H7 (cell line): ENCODE data around the gene TDRD3. TPM values are rescaled to one million over a fixed set of nuclear protein-coding genes. Genes with fewer than 3 reads are reported as not detected.

Experiments used
- DNase-seq: peaks from one replicate; pipeline ENCODE4 v3.0.0; 2012
- H3K27me3 ChIP-seq: 2 replicates; pipeline ENCODE4 v1.6.0; 2011; ENCODE audit warnings: mild to moderate bottlenecking, low read length; ENCODE audit not compliant: control insufficient read depth, insufficient read depth
- H3K36me3 ChIP-seq: replicated peaks from 2 replicates; pipeline ENCODE4 v1.5.1; 2011; ENCODE audit warnings: low read length; ENCODE audit not compliant: control insufficient read depth, insufficient read depth
- H3K4me3 ChIP-seq: 2 replicates; pipeline ENCODE4 v1.5.1; 2011; ENCODE audit warnings: low read depth, mild to moderate bottlenecking, control low read depth, low read length, moderate library complexity; ENCODE audit not compliant: insufficient read depth
- total RNA-seq: library from RNA; depleted of rRNA; stranded (reverse); fragments of >200 nt; shearing (Covaris generic); gene quantifications from 2 replicates; pipeline ENCODE4 v1.2.3, GENCODE V29; 2014

TDRD3 gene
- total RNA-seq, 1 experiment from 2014 or later, result 12.2 TPM

DNA sequence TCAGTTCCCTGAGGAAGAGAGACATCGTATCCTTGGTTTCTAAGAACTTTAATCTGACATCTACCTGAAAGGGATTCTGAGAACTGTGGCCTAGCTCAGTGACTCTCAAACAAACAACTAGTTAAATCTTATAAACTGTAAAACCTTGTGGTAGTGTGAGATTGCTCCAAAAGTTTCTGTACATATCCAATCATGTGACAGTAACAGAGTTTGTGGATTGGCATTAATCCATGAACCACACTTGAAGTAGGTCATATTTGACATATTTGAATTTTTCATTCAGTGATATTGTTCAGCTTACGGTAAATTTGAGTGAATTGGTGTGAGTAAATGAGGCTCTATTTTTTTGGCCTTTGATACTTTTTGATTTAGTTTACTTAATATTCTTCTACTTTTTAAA is 15.0 kb downstream of the TDRD3 start:
- no peaks in the 10 kb centered on the region for H3K36me3 ChIP-seq
- no peak overlapping the region for H3K4me3 ChIP-seq
- H3K27me3 ChIP-seq, result no peaks in the 10 kb centered on the region
- DNase-seq, result no peak

DNA sequence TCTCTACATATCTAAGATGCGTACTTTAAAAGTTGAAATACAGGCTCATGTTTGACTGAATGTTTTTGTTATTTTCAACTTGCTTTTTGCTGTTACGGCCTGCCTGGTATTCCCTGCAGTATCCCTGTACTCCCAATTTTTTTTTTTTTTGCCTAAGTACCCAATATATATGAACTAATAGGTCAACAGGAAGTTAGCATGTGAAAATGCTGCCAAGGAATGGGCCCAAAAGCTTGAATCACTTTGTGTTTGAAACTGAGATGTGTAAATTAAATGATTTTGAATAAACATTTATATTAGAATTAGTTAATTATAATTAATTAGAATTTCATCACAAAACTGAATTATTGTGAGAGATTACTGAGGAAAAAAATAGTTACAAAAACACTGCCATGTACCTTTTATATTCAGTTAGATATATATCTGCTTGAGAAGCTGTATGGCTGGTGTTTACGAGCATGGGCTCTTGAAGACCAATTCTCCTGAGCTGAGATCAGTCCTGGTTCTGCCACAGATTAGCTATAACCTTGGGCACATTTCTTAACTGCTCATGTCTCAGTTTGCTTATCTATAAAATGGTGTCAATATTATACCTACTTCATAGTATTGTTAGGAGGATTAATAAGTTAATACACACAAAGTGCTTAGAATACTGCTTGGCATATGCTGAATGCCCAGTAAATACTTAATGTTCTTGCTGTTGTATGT is 16.0 kb downstream of the TDRD3 start:
- Histone ChIP-seq H3K36me3 (no peaks in the 10 kb centered on the region), H3K27me3 (no peaks in the 10 kb centered on the region), H3K4me3 (no peak overlapping the region)
- DNase-seq, result no peak

DNA sequence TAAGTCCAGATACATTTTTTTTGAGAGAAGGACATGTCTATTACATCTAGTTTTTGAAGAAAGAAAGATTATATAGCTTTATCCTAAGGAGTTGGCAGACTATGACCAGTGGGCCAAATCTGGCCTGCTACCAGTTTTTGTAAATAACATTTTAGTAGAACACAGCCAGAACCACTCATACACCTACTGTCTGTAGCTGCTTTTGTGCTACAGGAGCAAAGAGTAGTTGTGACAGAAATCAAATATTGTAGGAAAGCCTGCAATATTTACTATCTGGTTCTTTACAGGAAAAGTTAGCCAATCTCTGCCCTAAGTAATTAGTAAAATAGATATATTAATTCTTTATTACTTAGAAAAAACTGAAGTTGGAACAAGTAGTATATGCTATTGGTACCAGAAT is 17.2 kb downstream of the TDRD3 start:
- no peaks in the 10 kb centered on the region for H3K27me3 ChIP-seq
- no peaks in the 10 kb centered on the region for H3K36me3 ChIP-seq
- no peak overlapping the region for H3K4me3 ChIP-seq
- DNase-seq, result no peak

DNA sequence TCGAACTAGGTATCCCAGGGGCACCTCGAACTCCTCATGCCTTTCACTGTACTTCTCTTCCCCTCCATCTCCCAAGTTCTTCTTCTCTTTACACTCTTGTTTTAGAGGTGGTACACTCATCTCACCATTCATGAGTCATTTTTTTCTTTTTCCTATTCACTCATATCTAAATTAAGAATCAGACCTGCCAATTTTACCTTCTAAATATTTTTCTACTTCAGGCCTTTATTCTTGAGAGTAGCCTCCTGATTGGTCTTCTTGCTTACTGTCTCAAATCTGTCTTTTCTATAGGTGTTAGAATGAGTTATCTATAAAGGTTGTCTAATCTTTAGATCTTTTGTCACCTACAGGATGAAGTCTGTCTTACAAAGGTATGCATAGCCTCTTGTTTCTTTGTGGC is 20.7 kb downstream of the TDRD3 start:
- no peak for DNase-seq
- no peak overlapping the region for H3K4me3 ChIP-seq
- H3K27me3 ChIP-seq, result no peaks in the 10 kb centered on the region
- H3K36me3 ChIP-seq, result no peaks in the 10 kb centered on the region

DNA sequence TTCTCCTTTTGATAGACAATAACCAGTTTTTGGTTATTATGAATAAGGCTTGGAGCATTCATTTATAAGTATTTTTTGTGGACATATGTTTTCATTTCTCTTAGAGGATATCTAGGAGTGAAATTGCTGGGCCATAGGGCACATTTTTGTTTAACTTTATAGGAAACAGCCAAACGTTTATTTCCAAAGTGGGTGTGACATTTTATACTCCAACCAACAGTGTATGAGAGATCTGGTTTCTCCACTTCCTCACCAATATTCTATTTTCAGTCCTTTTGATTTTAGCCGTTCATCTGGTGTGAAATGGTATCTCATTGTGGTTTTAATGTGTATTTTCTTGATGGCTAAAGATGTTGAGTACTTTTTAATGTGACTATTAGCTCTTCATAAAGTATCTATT is 21.9 kb downstream of the TDRD3 start:
- DNase-seq, result no peak
- Histone ChIP-seq H3K36me3 (no peaks in the 10 kb centered on the region), H3K4me3 (no peak overlapping the region), H3K27me3 (no peaks in the 10 kb centered on the region)

DNA sequence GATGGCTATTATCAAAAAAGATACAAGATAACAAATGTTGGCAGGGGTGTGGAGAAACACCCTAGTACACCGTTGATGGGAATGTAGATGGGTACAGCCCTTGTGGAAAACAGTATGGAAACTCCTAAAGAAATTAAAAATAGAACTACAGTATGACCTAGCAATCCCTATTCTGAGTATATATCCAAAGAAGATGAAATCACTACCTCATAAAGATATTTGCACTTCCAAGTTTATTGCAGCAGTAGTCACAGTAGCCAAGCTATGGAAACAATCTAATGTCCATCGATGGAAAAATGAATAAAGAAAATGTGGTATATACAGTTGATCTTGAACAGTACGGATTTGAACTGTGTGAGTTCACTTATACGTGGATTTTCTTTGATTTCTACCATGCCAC is 28.3 kb downstream of the TDRD3 start:
- Histone ChIP-seq H3K27me3 (no peaks in the 10 kb centered on the region), H3K36me3 (no peaks in the 10 kb centered on the region), H3K4me3 (no peak overlapping the region)
- no peak for DNase-seq

DNA sequence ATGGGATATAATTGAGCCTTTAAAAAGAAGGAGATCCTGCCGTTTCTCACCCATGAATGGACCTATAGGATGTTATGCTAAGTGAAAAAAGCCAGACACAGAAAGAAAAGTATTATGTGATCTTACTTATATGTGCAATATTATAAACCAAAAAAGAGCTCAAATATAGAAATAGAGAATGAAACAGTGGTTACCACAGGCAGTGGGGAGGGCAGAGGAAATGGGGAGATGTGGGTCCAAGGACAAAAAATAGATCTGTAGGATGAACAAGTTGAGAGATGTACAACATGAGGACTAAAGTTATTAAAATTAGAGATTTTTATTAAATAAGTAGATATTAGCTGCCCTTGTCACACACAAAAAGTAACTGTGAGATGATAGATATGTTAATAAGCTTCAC is 29.1 kb downstream of the TDRD3 start:
- no peak for DNase-seq
- Histone ChIP-seq H3K36me3 (no peaks in the 10 kb centered on the region), H3K27me3 (no peaks in the 10 kb centered on the region), H3K4me3 (no peak overlapping the region)

DNA sequence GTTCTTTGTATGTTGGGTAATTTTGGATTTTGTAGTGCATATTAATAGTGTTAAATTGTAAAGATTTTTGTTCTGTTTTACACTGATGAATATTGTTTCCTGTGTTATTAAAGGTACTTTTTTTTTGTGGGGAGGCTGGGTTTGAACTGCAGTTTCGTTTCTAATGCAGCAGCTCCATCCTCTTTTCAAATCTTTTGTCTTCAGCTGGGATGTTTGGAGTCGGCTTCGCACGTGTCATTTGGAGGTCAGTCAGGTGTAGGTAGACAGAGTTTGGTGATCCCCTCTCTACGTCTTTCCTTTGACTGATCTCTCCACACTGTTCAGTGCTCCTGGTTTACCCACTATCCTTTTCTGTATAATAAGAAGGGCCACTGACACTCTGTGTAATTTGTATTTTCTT is 30.3 kb downstream of the TDRD3 start:
- DNase-seq, result no peak
- no peaks in the 10 kb centered on the region for H3K27me3 ChIP-seq
- H3K4me3 ChIP-seq, result no peak overlapping the region
- H3K36me3 ChIP-seq, result no peaks in the 10 kb centered on the region

DNA sequence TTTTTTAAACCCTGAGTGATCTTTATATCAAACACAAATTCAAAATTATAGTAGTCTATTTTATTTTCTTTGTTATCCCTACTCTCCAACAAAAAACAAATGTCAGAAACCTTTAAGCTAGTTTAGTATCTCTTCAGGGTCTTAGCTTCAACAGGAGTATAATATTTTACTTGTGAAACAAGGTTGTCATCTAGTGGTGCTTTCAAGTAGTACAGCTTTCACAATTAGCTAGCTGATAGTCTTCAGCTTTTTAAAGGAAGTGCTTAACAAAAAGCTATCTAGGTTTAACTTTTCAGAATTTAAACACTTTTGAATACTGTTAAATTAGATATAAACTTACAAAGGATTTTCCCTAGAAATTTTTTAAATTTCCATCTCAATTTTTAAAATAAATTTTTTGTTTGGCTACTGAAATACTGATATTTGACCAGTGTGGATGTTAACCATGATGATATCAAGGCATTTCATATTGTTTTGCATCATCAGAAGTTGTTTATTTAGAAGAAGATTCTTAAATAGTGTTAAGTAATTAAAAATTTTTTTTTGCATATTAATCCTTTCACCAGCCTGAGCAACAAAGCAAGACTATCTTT is 34.2 kb downstream of the TDRD3 start:
- H3K27me3 ChIP-seq, result no peaks in the 10 kb centered on the region
- no peak overlapping the region for H3K4me3 ChIP-seq
- H3K36me3 ChIP-seq, result no peaks in the 10 kb centered on the region
- DNase-seq, result peak; percentile 20

DNA sequence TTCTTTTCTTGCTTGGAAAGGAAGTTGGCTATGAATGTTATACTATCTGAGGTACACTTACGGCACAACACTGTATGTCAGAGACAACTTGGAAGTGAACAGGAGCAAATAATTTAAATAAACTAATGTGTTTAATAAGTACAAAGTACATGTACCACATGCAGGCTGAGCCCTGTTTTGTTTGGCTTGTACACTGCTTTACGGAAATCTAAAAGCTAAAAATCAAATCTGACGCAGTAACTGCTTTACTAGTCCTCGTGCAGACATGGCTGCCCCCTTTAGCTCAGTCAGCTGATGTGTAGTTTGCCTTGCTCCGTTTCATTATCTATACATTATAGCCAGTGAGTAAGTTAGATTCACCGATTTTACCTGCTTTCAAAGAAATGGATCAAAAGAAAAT is 36.5 kb downstream of the TDRD3 start:
- no peak for DNase-seq
- no peaks in the 10 kb centered on the region for H3K27me3 ChIP-seq
- no peaks in the 10 kb centered on the region for H3K36me3 ChIP-seq
- no peak overlapping the region for H3K4me3 ChIP-seq

DNA sequence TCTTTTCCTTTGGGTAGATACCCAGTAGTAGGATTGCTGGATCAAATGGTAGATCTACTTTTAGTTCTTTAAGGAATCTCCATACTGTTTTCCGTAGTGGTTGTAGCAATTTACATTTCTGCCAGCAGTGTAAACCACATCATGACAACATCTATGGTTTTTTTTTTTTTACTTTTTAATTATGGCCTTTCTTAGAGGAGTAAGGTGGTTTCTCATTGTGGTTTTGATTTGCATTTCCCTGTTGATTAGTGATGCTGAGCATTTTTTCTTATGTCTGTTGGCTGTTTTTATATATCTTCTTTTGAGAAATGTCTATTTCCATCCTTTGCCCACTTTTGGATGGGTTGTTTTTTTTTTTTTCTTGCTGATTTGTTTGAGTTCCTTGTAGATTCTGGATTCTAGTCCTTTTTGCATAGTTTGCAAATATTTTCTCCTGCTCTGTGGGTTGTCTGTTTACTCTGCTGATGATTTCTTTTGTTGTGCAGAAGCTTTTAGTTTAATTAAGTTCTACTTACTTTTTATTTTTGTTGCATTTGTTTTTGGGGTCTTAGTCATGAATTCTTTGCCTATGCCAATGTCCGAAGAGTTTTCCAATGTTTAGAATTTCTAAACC is 38.8 kb downstream of the TDRD3 start:
- H3K4me3 ChIP-seq, result no peak overlapping the region
- H3K27me3 ChIP-seq, result no peaks in the 10 kb centered on the region
- H3K36me3 ChIP-seq, result no peaks in the 10 kb centered on the region
- no peak for DNase-seq

DNA sequence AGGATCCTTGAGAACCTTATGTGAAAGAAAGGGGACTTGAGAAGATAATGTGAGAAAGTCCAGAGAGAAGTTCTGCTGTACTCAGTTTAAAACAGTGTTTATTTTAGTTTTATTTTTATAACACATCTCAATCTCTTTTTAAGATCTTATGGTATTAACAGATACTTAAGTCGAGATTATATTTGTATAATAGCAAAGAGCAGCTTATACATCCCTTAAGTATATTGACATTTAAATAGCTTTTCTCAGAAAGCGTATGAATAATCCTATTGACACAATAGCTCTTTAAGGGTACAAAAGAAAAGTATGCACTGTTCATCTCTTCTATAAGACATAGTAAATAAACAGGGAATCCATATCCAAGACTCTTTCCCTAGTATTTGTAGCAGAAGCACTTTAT is 42.2 kb downstream of the TDRD3 start:
- no peak overlapping the region for H3K4me3 ChIP-seq
- no peak for DNase-seq
- H3K27me3 ChIP-seq, result no peaks in the 10 kb centered on the region
- H3K36me3 ChIP-seq, result no peaks in the 10 kb centered on the region

DNA sequence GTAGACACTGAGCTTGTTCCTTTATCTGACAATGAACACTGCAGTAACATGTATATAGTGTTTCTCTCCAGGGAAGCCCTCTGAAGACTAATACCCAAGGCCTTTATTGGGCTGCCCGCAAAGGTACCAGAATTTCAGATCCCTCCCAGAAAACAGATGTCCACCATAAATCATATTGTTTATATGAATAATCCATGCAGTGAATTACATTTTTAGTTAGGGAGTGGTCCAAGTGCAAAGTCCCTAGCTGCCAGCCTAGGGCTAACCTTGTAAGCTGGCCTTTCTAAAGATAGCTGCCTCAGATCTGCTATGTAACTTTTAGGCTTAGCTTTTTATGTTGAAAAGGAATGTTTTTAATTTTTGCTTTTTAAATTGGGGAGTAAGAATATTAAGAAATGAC is 44.7 kb downstream of the TDRD3 start:
- Histone ChIP-seq H3K4me3 (no peak overlapping the region), H3K36me3 (no peaks in the 10 kb centered on the region), H3K27me3 (no peaks in the 10 kb centered on the region)
- no peak for DNase-seq

DNA sequence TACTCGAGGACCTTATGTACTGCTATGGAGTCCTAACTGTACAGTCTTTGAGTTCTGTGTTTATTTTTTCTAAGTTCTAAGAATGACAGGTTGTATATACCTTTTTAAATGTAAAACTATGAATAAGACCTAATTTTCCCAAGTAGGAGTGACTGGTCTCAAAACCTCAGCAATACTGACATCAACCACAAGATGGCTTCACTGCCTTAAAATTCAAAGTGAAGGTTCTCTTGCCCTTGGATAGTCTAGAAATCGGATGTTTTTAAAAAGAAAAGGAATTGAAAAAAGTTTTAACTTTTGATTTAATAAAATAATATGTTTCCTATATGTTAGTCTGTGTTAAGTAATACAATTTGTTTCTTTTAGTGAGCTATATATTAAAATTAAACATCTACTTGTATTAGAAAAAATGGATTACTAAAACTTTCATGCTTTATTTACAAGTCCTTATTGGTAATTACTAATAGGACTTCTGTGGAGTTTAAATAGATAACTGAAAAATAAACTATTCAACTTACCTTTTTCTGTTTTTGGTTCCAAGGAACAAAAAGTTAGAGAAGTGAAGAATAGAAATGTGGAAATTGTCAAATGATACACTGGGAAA is 52.0 kb downstream of the TDRD3 start:
- Histone ChIP-seq H3K27me3 (no peaks in the 10 kb centered on the region), H3K4me3 (no peak overlapping the region)
- DNase-seq, result peak; percentile 13

DNA sequence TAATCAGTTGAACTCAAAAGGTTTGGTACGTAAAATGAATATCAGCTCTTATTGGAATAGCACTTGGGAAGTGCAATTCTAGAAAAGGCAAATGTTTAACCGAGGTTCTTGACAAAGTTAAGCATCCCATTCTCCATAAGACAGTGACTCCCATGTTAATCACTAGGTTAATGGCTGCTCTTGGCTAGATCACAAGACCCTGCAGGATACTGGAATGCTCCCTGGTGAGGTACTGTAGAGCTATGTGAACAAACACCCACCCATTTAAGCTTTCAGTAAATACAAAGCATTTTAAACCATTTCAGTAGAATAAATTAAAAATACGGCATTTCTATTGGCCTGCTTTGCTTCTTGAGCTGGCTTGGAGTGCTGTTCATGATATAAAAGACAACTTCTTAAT is 56.5 kb downstream of the TDRD3 start:
- H3K36me3 ChIP-seq, result no peaks in the 10 kb centered on the region
- no peak overlapping the region for H3K4me3 ChIP-seq
- no peaks in the 10 kb centered on the region for H3K27me3 ChIP-seq
- DNase-seq, result no peak

More for the DNA sequence above, 52.0 kb downstream of the TDRD3 start:
- no peaks in the 10 kb centered on the region for H3K36me3 ChIP-seq
